GM12874 (cell line): ENCODE data around the gene CYLD.

Source experiments
- TF ChIP-seq, protein P1 (sequence below): IDR thresholded peaks from 2 replicates; pipeline ENCODE4 v1.5.1; 2011; ENCODE audit warnings: low read depth, mild to moderate bottlenecking, control low read depth, low read length, moderate library complexity; ENCODE audit not compliant: insufficient read depth

CYLD gene

DNA sequence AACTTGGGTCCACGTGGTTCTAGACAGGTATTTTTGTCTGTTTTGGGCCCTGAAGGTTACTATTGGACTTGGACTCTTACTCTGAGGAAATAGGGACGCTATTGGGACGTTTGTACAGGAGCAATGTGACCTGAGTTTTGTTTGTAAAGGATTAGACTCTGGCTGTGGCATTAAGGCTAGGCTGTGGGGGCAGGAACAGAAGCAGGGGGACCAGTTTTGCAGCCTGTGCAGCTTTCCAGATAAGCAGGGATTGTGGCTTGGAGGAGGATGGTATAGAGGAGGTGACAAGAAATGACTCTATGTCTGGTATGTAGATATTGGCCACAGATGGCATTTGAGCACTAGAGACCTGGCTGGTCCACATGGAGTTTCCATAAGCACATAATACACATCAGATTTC, 35.6 kb upstream of the CYLD start:
- TF ChIP-seq, protein P1, sequence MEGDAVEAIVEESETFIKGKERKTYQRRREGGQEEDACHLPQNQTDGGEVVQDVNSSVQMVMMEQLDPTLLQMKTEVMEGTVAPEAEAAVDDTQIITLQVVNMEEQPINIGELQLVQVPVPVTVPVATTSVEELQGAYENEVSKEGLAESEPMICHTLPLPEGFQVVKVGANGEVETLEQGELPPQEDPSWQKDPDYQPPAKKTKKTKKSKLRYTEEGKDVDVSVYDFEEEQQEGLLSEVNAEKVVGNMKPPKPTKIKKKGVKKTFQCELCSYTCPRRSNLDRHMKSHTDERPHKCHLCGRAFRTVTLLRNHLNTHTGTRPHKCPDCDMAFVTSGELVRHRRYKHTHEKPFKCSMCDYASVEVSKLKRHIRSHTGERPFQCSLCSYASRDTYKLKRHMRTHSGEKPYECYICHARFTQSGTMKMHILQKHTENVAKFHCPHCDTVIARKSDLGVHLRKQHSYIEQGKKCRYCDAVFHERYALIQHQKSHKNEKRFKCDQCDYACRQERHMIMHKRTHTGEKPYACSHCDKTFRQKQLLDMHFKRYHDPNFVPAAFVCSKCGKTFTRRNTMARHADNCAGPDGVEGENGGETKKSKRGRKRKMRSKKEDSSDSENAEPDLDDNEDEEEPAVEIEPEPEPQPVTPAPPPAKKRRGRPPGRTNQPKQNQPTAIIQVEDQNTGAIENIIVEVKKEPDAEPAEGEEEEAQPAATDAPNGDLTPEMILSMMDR = no peak

DNA sequence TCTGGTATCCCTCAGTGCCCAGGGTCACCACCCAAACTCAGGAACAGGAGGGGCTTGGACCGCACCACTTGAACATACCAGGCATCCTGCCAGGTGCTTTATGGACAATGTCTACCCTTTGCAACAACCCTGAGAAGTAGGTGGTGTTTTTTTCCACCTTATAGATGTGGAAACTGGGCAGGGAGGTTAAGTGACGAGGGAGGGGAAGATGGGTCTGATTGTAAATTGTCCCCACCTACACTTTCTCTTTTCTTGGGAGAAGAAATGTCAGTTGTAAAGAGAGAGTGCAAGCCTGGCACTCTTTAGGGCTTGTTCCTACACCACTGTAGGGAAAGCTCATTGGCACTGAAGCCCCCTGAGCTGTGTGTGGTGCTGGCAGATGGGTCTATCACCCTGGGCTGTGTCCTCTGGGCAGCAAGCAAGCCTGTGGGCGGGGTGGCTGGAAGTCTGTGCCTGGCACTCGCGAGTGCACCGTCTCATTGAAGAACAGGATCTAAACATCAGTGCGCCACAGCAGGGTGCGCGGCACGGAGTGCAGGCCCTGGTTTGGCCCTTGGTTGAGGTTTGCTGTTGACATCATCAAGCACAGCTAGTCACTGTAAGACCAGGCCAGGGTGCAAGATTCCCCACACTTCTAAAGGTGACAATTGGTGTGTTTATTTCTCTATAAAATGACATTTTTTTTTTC, 33.4 kb upstream of the CYLD start:
- TF ChIP-seq, protein P1 = no peak

DNA sequence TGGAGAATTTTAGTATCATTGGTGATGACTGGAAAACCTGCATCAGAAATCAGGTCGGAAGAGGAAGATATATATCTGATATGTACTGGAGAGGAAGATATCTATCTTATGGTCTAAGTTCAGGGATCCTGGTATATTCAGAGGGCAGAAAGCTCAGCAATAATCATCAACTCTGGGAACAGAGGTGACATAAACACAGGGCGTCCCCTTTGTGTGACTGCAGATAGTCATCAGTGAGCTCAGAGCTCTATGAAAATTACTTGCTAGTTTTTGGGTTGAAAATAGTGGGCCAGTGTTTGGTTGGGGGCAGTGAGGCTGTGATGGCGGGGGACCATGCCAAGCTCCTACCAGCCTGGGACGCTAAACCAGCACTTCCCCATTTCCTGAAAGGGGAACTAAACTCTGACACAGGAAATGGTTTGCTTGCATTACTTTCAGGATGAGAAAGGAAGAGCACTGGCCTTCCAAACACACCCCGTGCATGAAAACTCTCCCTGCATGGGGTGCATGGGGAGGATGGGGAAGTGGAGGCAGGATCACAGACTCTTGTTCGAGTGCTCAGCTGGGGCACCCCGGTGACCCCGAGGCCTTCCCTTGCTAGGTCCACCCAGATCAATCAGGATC, 32.7 kb upstream of the CYLD start:
- TF ChIP-seq, protein P1 = no peak

DNA sequence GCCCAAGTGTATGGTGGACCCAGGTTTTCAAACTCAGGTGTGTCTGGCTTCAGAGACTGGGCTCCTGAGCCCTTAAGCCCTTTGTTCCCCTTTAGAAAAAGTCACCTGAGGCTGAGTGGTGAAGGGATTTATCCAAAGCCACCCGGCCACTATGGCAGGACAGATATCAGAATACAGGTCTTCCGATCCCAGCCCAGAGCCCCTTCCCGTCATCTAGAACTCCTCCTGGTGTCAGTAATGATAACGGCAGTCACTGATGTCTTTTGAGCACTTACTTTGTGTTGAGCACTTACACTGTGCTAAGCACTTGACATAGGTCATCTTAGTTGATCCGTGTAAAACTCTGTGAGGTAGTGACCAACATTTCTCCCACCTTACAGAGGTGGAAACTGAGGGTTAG, 31.9 kb upstream of the CYLD start:
- TF ChIP-seq, protein P1 = no peak

DNA sequence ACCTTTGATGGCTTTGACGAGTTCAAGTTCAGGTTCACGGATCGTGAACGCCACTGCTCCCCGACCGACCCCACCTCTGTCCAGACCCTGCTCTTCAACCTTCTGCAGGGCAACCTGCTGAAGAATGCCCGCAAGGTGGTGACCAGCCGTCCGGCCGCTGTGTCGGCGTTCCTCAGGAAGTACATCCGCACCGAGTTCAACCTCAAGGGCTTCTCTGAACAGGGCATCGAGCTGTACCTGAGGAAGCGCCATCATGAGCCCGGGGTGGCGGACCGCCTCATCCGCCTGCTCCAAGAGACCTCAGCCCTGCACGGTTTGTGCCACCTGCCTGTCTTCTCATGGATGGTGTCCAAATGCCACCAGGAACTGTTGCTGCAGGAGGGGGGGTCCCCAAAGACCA, 30.8 kb upstream of the CYLD start:
- TF ChIP-seq, protein P1 = no peak

DNA sequence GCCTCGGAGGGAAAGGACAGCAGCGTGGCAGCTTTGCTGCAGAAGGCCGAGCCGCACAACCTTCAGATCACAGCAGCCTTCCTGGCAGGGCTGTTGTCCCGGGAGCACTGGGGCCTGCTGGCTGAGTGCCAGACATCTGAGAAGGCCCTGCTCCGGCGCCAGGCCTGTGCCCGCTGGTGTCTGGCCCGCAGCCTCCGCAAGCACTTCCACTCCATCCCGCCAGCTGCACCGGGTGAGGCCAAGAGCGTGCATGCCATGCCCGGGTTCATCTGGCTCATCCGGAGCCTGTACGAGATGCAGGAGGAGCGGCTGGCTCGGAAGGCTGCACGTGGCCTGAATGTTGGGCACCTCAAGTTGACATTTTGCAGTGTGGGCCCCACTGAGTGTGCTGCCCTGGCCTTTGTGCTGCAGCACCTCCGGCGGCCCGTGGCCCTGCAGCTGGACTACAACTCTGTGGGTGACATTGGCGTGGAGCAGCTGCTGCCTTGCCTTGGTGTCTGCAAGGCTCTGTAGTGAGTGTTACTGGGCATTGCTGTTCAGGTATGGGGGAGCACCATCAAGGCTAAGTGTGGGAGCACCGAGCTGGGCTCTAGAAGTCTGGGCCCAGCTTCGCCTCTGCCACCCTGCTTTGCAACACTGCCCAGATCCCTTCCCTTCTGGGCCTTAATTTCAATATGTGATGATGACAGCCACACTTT, 29.9 kb upstream of the CYLD start:
- TF ChIP-seq, protein P1 = no peak

DNA sequence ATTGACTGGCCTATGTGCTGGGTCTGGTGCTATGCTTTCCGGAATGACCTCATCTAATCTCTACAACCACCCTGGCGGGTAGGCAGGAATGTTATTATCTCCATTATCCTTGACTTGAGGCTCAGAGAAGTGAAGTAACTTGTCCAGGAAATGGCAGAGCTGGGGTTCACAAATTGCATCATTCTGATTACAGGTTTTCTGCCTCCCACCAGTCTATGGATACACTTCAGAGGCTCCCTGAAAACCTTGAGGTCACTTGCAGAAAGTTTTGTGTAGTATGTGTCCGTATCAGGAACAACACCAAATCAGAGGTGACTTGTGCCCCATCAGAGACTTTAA, 29.4 kb upstream of the CYLD start:
- TF ChIP-seq, protein P1 = no peak
